GM23338 (cell line): ENCODE results near the gene ADAMTS14. TPM values are rescaled to one million over a fixed set of nuclear protein-coding genes. Genes with fewer than 3 reads are reported as not detected.

Experiments used
- ATAC-seq: fragments of 200-7000 bp; cut with Tn5 transposase; 3 replicates; pipeline ENCODE4 v1.9.1; 2020
- DNase-seq: peaks from one replicate; pipeline ENCODE4 v3.0.0-alpha.2; 2015; ENCODE audit warnings: low spot score
- H2AFZ ChIP-seq: fragments of 200-600 bp; sonication (generic); 2 replicates; pipeline ENCODE4 v1.8.0; 2016; ENCODE audit warnings: antibody characterized with exemption, mild to moderate bottlenecking, moderate library complexity
- H3F3A ChIP-seq: fragments of 200-600 bp; sonication (generic); replicated peaks from 2 replicates; pipeline ENCODE4 v1.8.0; 2017; ENCODE audit warnings: antibody characterized with exemption, mixed run types, low read depth
- H3K27ac ChIP-seq: fragments of 200-600 bp; sonication (generic); 2 replicates; pipeline ENCODE4 v1.6.1; 2016; ENCODE audit warnings: low read depth
- H3K27me3 ChIP-seq: fragments of 200-600 bp; sonication (generic); 2 replicates; pipeline ENCODE4 v1.8.0; 2016; ENCODE audit warnings: mild to moderate bottlenecking, mixed run types, moderate library complexity; ENCODE audit not compliant: insufficient read depth
- H3K36me3 ChIP-seq: fragments of 200-600 bp; sonication (generic); 2 replicates; pipeline ENCODE4 v1.8.0; 2016; ENCODE audit warnings: mild to moderate bottlenecking; ENCODE audit not compliant: insufficient read depth
- H3K4me1 ChIP-seq: fragments of 200-600 bp; sonication (generic); 2 replicates; pipeline ENCODE4 v1.8.0; 2016; ENCODE audit warnings: mild to moderate bottlenecking, moderate library complexity; ENCODE audit not compliant: insufficient read depth
- H3K4me2 ChIP-seq: fragments of 200-600 bp; sonication (generic); 2 replicates; pipeline ENCODE4 v1.7.1; 2017; ENCODE audit warnings: mixed run types
- H3K4me3 ChIP-seq: fragments of 200-600 bp; sonication (generic); 2 replicates; pipeline ENCODE4 v1.6.1; 2016; ENCODE audit warnings: mixed run types
- H3K79me2 ChIP-seq: fragments of 200-600 bp; sonication (generic); replicated peaks from 2 replicates; pipeline ENCODE4 v1.8.0; 2017; ENCODE audit warnings: mild to moderate bottlenecking; ENCODE audit not compliant: insufficient read depth
- H3K9me2 ChIP-seq: fragments of 200-600 bp; sonication (generic); 2 replicates; pipeline ENCODE4 v1.8.0; 2017; ENCODE audit not compliant: insufficient read depth
- H4K20me1 ChIP-seq: fragments of 200-600 bp; sonication (generic); replicated peaks from 2 replicates; pipeline ENCODE4 v1.8.0; 2017; ENCODE audit warnings: mild to moderate bottlenecking; ENCODE audit not compliant: insufficient read depth
- H3K27ac Mint-ChIP-seq: 2 replicates; pipeline ENCODE4 v1.8.0; 2020; ENCODE audit warnings: inconsistent platforms, mild to moderate bottlenecking, moderate library complexity, mixed read lengths
- H3K27me3 Mint-ChIP-seq: 3 replicates; pipeline ENCODE4 v1.8.0; 2022; ENCODE audit warnings: low read depth, mild to moderate bottlenecking, moderate library complexity, mixed read lengths, inconsistent platforms; ENCODE audit not compliant: insufficient read depth, poor library complexity
- H3K36me3 Mint-ChIP-seq: 3 replicates; pipeline ENCODE4 v1.8.0; 2021; ENCODE audit warnings: low read depth, mild to moderate bottlenecking, inconsistent platforms, moderate library complexity, mixed read lengths
- H3K4me1 Mint-ChIP-seq: 3 replicates; pipeline ENCODE4 v1.8.0; 2020; ENCODE audit warnings: mild to moderate bottlenecking, inconsistent platforms, mixed read lengths
- H3K4me3 Mint-ChIP-seq: 3 replicates; pipeline ENCODE4 v1.8.0; 2021; ENCODE audit warnings: moderate library complexity, mild to moderate bottlenecking, inconsistent platforms, mixed read lengths
- H3K9me3 Mint-ChIP-seq: 3 replicates; pipeline ENCODE4 v1.8.0; 2020; ENCODE audit warnings: moderate library complexity, mild to moderate bottlenecking, inconsistent platforms, mixed read lengths
- CREB1 ChIP-seq: fragments of 250-450 bp; sonication (Bioruptor Pico); IDR thresholded peaks from 2 replicates; pipeline ENCODE4 v1.5.0; 2020; ENCODE audit warnings: low read depth, mild to moderate bottlenecking, moderate library complexity
- CTCF ChIP-seq, 2 experiments: fragments of 200-600 bp in 1 of 2; sonication (generic) in 1 of 2; conservative IDR thresholded peaks; 2 replicates each; pipeline versions ENCODE4 v1.5.1 to v1.6.1; 2016 to 2017; ENCODE audit warnings: antibody characterized with exemption in 2 of 2, low read depth in 2 of 2, mild to moderate bottlenecking in 2 of 2, moderate library complexity in 1 of 2
- EZH2 ChIP-seq: fragments of 200-600 bp; sonication (generic); IDR thresholded peaks from one replicate; pipeline ENCODE4 v1.8.0; 2017; ENCODE audit warnings: antibody characterized with exemption, mild to moderate bottlenecking, low read depth; ENCODE audit not compliant: unreplicated experiment
- EZH2phosphoT487 ChIP-seq: fragments of 200-600 bp; sonication (generic); IDR thresholded peaks from one replicate; pipeline ENCODE4 v1.8.1; 2018; ENCODE audit warnings: antibody characterized with exemption; ENCODE audit not compliant: unreplicated experiment
- JUNB ChIP-seq: IDR thresholded peaks from one replicate; pipeline ENCODE4 v1.6.1; 2016; ENCODE audit warnings: antibody characterized with exemption; ENCODE audit not compliant: unreplicated experiment
- NANOG ChIP-seq: IDR thresholded peaks from 2 replicates; pipeline ENCODE4 v1.6.1; 2016; ENCODE audit warnings: antibody characterized with exemption, borderline replicate concordance
- STAT1 ChIP-seq: IDR thresholded peaks from one replicate; pipeline ENCODE4 v1.6.1; 2016; ENCODE audit warnings: antibody characterized with exemption; ENCODE audit not compliant: unreplicated experiment
- polyA plus RNA-seq: library from polyadenylated mRNA; unstranded; fragments of >200 nt; fragmentation: Nextera tagmentation; extraction: Ambion mirVana; gene quantifications from 2 replicates; pipeline ENCODE4 v1.2.1, GENCODE V29; 2016
- total RNA-seq: library from RNA; depleted of rRNA; stranded (reverse); fragments of >200 nt; shearing (Covaris generic); gene quantifications from 2 replicates; pipeline ENCODE4 v1.2.3, GENCODE V29; 2014
- TF ChIP-seq, protein P1 (sequence below): IDR thresholded peaks from 2 replicates; pipeline ENCODE4 v1.6.1; 2016; ENCODE audit warnings: antibody characterized with exemption
- TF ChIP-seq, protein P2 (sequence below): fragments of 250-450 bp; sonication (Bioruptor Pico); IDR thresholded peaks from 2 replicates; pipeline ENCODE4 v1.5.0; 2020; ENCODE audit warnings: mild to moderate bottlenecking, moderate library complexity

ADAMTS14 gene
- total and polyA plus RNA-seq, 2 experiments from 2014 or later, result 1.9 to 2.1 TPM

DNA sequence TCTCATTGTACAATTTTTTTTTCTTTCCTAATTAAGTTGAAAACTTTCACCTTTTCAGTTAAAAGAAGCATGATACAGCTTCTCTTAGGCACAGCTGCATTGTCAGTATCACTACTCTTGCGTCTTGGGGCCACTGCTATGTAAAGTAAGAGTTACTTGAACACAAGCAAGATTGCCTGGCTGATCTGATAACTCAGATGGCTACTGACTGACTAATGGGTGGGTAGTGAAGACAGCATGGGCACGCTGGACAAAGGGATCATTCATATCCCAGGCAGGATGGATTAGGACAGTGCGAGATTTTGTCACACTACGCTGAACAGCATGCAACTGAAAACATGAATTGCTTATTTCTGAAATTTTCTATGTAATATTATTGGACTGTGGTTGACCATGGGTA lies 11.6 kb upstream of the ADAMTS14 start:
- no peak overlapping the region for H3K27ac Mint-ChIP-seq
- no peaks in the 10 kb centered on the region for H3K36me3 Mint-ChIP-seq
- Histone ChIP-seq H2AFZ (no peak overlapping the region), H3K4me2 (no peak overlapping the region), H3F3A (no peaks in the 10 kb centered on the region), H4K20me1 (no peaks in the 10 kb centered on the region), H3K9me2 (0 out of 2 replicates have a peak, but pooled peaks cover 4% of the 10 kb centered on the region), H3K4me1 (no peaks in the 10 kb centered on the region), H3K4me3 (no peak overlapping the region), H3K79me2 (no peaks in the 10 kb centered on the region), H3K36me3 (no peaks in the 10 kb centered on the region), H3K27ac (no peak overlapping the region), H3K27me3 (no peaks in the 10 kb centered on the region)
- DNase-seq (no peak), ATAC-seq (no peak)
- H3K27me3 Mint-ChIP-seq, result peaks cover 11% of the 10 kb centered on the region
- H3K4me3 Mint-ChIP-seq, result no peak overlapping the region
- peaks cover 4% of the 10 kb centered on the region; the same call in 2 of the 3 replicates for H3K4me1 Mint-ChIP-seq
- peaks cover 14% of the 10 kb centered on the region for H3K9me3 Mint-ChIP-seq
- TF ChIP-seq JUNB (no peak), NANOG (no peak), STAT1 (no peak), EZH2 (no peak), EZH2phosphoT487 (no peak), CREB1 (no peak), CTCF (conservative IDR thresholded peaks at IDR 0.05; ENCODE audit: low read depth in 2 of 2) (no peak)
- TF ChIP-seq, protein P1, sequence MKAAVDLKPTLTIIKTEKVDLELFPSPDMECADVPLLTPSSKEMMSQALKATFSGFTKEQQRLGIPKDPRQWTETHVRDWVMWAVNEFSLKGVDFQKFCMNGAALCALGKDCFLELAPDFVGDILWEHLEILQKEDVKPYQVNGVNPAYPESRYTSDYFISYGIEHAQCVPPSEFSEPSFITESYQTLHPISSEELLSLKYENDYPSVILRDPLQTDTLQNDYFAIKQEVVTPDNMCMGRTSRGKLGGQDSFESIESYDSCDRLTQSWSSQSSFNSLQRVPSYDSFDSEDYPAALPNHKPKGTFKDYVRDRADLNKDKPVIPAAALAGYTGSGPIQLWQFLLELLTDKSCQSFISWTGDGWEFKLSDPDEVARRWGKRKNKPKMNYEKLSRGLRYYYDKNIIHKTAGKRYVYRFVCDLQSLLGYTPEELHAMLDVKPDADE, result no peak
- TF ChIP-seq, protein P2, sequence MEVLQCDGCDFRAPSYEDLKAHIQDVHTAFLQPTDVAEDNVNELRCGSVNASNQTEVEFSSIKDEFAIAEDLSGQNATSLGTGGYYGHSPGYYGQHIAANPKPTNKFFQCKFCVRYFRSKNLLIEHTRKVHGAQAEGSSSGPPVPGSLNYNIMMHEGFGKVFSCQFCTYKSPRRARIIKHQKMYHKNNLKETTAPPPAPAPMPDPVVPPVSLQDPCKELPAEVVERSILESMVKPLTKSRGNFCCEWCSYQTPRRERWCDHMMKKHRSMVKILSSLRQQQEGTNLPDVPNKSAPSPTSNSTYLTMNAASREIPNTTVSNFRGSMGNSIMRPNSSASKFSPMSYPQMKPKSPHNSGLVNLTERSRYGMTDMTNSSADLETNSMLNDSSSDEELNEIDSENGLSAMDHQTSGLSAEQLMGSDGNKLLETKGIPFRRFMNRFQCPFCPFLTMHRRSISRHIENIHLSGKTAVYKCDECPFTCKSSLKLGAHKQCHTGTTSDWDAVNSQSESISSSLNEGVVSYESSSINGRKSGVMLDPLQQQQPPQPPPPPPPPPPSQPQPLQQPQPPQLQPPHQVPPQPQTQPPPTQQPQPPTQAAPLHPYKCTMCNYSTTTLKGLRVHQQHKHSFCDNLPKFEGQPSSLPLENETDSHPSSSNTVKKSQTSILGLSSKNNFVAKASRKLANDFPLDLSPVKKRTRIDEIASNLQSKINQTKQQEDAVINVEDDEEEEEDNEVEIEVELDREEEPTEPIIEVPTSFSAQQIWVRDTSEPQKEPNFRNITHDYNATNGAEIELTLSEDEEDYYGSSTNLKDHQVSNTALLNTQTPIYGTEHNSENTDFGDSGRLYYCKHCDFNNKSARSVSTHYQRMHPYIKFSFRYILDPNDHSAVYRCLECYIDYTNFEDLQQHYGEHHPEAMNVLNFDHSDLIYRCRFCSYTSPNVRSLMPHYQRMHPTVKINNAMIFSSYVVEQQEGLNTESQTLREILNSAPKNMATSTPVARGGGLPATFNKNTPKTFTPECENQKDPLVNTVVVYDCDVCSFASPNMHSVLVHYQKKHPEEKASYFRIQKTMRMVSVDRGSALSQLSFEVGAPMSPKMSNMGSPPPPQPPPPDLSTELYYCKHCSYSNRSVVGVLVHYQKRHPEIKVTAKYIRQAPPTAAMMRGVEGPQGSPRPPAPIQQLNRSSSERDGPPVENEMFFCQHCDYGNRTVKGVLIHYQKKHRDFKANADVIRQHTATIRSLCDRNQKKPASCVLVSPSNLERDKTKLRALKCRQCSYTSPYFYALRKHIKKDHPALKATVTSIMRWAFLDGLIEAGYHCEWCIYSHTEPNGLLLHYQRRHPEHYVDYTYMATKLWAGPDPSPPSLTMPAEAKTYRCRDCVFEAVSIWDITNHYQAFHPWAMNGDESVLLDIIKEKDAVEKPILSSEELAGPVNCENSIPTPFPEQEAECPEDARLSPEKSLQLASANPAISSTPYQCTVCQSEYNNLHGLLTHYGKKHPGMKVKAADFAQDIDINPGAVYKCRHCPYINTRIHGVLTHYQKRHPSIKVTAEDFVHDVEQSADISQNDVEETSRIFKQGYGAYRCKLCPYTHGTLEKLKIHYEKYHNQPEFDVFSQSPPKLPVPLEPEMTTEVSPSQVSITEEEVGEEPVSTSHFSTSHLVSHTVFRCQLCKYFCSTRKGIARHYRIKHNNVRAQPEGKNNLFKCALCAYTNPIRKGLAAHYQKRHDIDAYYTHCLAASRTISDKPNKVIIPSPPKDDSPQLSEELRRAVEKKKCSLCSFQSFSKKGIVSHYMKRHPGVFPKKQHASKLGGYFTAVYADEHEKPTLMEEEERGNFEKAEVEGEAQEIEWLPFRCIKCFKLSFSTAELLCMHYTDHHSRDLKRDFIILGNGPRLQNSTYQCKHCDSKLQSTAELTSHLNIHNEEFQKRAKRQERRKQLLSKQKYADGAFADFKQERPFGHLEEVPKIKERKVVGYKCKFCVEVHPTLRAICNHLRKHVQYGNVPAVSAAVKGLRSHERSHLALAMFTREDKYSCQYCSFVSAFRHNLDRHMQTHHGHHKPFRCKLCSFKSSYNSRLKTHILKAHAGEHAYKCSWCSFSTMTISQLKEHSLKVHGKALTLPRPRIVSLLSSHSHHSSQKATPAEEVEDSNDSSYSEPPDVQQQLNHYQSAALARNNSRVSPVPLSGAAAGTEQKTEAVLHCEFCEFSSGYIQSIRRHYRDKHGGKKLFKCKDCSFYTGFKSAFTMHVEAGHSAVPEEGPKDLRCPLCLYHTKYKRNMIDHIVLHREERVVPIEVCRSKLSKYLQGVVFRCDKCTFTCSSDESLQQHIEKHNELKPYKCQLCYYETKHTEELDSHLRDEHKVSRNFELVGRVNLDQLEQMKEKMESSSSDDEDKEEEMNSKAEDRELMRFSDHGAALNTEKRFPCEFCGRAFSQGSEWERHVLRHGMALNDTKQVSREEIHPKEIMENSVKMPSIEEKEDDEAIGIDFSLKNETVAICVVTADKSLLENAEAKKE (CRISPR knock-in tag), result no peak
